DND-41 (cell line): ENCODE measurements around the gene OPALIN.
A peak's percentile ranks its signal among the peaks of the same experiment; 100 is the strongest.

Experiments used
- ATAC-seq: fragments of 200-7000 bp; cut with Tn5 transposase; 3 replicates; pipeline ENCODE4 v1.9.1; 2021; ENCODE audit warnings: low read depth; ENCODE audit not compliant: insufficient read depth
- DNase-seq: peaks from one replicate; pipeline ENCODE4 v3.0.0-alpha.2; 2020
- H2AFZ ChIP-seq: 2 replicates; pipeline ENCODE4 v1.6.0; 2012; ENCODE audit warnings: low read depth, low read length
- H3K27ac ChIP-seq: 2 replicates; pipeline ENCODE4 v1.5.1; 2012; ENCODE audit warnings: low read length, inconsistent platforms
- H3K27me3 ChIP-seq: fragments of 200-600 bp; sonication (generic); 2 replicates; pipeline ENCODE4 v1.6.0; 2012; ENCODE audit warnings: low read length, mild to moderate bottlenecking, inconsistent platforms; ENCODE audit not compliant: insufficient read depth, poor library complexity
- H3K36me3 ChIP-seq: 2 replicates; pipeline ENCODE4 v1.5.1; 2012; ENCODE audit warnings: low read length, inconsistent platforms; ENCODE audit not compliant: insufficient read depth
- H3K4me1 ChIP-seq: 2 replicates; pipeline ENCODE4 v1.5.1; 2012; ENCODE audit warnings: mild to moderate bottlenecking, low read length; ENCODE audit not compliant: insufficient read depth
- H3K4me2 ChIP-seq: 2 replicates; pipeline ENCODE4 v1.6.0; 2012; ENCODE audit warnings: mild to moderate bottlenecking, moderate library complexity, low read length, inconsistent platforms; ENCODE audit not compliant: insufficient read depth
- H3K4me3 ChIP-seq, 2 experiments: fragments of 200-600 bp in 1 of 2; shearing (Covaris generic) in 1 of 2; 2 replicates each; pipeline ENCODE4 v1.5.1; 2012 to 2016; ENCODE audit warnings: inconsistent platforms in 2 of 2, low read length in 2 of 2, mild to moderate bottlenecking in 2 of 2, low read depth in 1 of 2, moderate library complexity in 1 of 2
- H3K79me2 ChIP-seq: 2 replicates; pipeline ENCODE4 v1.6.0; 2012; ENCODE audit warnings: low read length, inconsistent platforms; ENCODE audit not compliant: insufficient read depth
- H3K9ac ChIP-seq: 2 replicates; pipeline ENCODE4 v1.6.0; 2012; ENCODE audit warnings: low read depth, mild to moderate bottlenecking, inconsistent platforms, low read length, moderate library complexity
- H3K9me3 ChIP-seq: 2 replicates; pipeline ENCODE4 v1.5.1; 2012; ENCODE audit warnings: low read length, moderate library complexity, mild to moderate bottlenecking, inconsistent platforms; ENCODE audit not compliant: insufficient read depth, severe bottlenecking
- H4K20me1 ChIP-seq: 2 replicates; pipeline ENCODE4 v1.6.0; 2012; ENCODE audit warnings: low read length; ENCODE audit not compliant: insufficient read depth
- EZH2 ChIP-seq: IDR thresholded peaks from 3 replicates; pipeline ENCODE4 v1.6.1; 2012; ENCODE audit warnings: borderline replicate concordance, low read depth, mild to moderate bottlenecking, moderate library complexity, low read length, inconsistent platforms; ENCODE audit not compliant: severe bottlenecking
- TF ChIP-seq, protein P1 (sequence below): IDR thresholded peaks from 2 replicates; pipeline ENCODE4 v1.5.1; 2012; ENCODE audit warnings: borderline replicate concordance, low read length, moderate library complexity, mild to moderate bottlenecking; ENCODE audit not compliant: poor library complexity, severe bottlenecking; ENCODE audit errors: extremely low read depth

The OPALIN gene

DNA sequence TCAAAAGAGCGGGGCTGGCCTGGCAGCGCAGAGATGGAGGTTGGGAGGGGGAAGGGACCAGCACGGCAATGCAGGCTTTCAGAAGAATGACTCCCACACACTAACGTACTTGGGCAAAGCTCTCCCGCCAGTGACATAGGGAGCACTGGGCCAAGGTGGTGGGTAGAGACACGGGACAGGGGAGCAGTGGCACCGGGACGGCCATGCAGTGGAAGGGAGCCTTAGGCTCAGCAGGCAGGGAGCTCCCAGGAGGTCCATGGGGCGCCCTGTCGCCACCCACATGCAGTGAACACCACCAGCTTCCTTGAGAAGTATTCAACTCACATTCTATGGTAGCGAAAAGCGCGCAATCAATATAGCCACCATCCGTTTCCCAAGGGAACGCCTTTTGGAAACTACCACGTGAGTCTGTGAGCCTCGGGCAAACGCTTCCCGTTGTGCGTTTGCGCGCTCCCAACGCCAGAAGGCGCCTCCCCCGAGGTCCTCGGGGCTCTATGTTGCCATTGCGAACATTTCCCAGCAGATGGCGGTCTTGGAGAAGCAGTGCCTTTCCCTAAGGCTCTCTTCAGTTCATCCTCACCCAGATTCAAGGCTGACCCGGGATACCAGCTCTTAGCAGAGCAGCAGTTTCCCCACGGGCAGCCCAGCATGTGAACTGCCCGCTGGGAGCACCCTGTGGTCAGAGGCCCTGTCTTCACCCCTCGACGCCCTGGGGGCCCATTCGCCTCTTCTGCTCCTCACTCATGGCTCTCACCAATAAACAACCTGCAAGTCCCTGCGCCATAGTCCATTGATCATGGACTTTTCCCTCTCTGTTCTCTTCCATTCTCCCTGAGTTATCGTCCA is 16.4 kb upstream of the OPALIN start:
- no peak for TF ChIP-seq EZH2
- TF ChIP-seq, protein P1, sequence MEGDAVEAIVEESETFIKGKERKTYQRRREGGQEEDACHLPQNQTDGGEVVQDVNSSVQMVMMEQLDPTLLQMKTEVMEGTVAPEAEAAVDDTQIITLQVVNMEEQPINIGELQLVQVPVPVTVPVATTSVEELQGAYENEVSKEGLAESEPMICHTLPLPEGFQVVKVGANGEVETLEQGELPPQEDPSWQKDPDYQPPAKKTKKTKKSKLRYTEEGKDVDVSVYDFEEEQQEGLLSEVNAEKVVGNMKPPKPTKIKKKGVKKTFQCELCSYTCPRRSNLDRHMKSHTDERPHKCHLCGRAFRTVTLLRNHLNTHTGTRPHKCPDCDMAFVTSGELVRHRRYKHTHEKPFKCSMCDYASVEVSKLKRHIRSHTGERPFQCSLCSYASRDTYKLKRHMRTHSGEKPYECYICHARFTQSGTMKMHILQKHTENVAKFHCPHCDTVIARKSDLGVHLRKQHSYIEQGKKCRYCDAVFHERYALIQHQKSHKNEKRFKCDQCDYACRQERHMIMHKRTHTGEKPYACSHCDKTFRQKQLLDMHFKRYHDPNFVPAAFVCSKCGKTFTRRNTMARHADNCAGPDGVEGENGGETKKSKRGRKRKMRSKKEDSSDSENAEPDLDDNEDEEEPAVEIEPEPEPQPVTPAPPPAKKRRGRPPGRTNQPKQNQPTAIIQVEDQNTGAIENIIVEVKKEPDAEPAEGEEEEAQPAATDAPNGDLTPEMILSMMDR = peak; percentile 99
- Histone ChIP-seq H3K9me3 (no peaks in the 10 kb centered on the region), H3K4me1 (peaks cover 13% of the 10 kb centered on the region), H3K36me3 (no peaks in the 10 kb centered on the region), H3K4me3 (peak overlapping the region in 1 of 2 experiments; percentile 52; a peak in 2 of 4 replicates), H3K4me2 (peak overlapping the region; percentile 71), H3K27ac (no peak overlapping the region), H2AFZ (peak overlapping the region; percentile 85), H4K20me1 (no peaks in the 10 kb centered on the region), H3K79me2 (no peaks in the 10 kb centered on the region), H3K9ac (peak overlapping the region; percentile 32), H3K27me3 (no peaks in the 10 kb centered on the region)
- peak; percentile 89 for ATAC-seq
- peak; percentile 85 for DNase-seq

DNA sequence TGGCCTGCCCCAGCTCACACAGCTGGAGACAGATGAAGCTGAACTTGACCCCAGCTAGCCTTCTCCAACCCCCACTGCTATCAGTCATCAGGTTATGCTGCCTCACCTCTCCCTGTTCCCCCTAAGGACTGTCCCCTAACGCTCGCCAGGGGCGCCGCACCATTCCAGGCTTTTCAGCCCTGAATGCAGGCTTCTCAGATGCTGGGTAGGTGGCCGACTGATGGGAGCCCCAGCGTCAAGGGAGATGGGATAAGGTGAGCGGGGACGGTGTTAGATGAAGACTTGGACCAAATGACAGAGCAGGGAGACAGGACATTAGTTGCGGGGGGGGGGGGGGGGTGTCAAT is 15.8 kb upstream of the OPALIN start:
- Histone ChIP-seq H2AFZ (peak overlapping the region; percentile 85), H3K9me3 (no peaks in the 10 kb centered on the region), H3K36me3 (no peaks in the 10 kb centered on the region), H3K4me3 (no peak overlapping the region), H3K4me1 (peaks cover 13% of the 10 kb centered on the region), H3K9ac (no peak overlapping the region), H3K27me3 (no peaks in the 10 kb centered on the region), H3K27ac (no peak overlapping the region), H4K20me1 (no peaks in the 10 kb centered on the region), H3K4me2 (peak overlapping the region; percentile 71), H3K79me2 (no peaks in the 10 kb centered on the region)
- TF ChIP-seq, protein P1 = no peak
- TF ChIP-seq EZH2 = no peak
- ATAC-seq (no peak), DNase-seq (no peak)

DNA sequence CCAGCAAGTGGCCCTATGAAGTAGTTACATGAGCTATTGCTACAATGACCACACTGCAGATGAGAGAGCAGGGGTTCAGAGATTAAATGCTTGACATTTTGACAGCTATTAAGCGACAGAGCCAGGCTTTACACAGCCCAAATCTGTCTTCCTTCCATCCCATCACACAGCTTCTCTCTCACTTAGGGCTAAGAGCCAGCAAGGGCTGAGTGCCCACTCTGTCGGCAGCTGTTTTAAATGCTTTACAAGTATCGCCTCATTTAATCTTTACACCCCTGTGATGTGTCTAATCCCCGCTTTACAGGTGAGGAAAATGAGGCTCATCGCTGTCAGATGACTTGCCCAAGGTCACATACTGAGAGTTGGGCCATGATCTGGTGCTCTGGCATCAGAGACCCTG is 15.2 kb upstream of the OPALIN start:
- DNase-seq = no peak
- no peaks in the 10 kb centered on the region for H3K79me2 ChIP-seq
- ATAC-seq = no peak
- no peak overlapping the region for H3K27ac ChIP-seq
- H3K4me2 ChIP-seq = no peak overlapping the region
- H3K9ac ChIP-seq = no peak overlapping the region
- H3K4me3 ChIP-seq = no peak overlapping the region
- no peak overlapping the region for H2AFZ ChIP-seq
- no peaks in the 10 kb centered on the region for H3K27me3 ChIP-seq
- no peak for TF ChIP-seq EZH2
- TF ChIP-seq, protein P1 = no peak
- H3K9me3 ChIP-seq = no peaks in the 10 kb centered on the region
- H3K4me1 ChIP-seq = peaks cover 13% of the 10 kb centered on the region
- no peaks in the 10 kb centered on the region for H3K36me3 ChIP-seq
- H4K20me1 ChIP-seq = no peaks in the 10 kb centered on the region
